ENCODE data around the gene HMMR. TPM values are rescaled to one million over a fixed set of nuclear protein-coding genes. Genes with fewer than 3 reads are reported as not detected.

The HMMR gene, protein sequence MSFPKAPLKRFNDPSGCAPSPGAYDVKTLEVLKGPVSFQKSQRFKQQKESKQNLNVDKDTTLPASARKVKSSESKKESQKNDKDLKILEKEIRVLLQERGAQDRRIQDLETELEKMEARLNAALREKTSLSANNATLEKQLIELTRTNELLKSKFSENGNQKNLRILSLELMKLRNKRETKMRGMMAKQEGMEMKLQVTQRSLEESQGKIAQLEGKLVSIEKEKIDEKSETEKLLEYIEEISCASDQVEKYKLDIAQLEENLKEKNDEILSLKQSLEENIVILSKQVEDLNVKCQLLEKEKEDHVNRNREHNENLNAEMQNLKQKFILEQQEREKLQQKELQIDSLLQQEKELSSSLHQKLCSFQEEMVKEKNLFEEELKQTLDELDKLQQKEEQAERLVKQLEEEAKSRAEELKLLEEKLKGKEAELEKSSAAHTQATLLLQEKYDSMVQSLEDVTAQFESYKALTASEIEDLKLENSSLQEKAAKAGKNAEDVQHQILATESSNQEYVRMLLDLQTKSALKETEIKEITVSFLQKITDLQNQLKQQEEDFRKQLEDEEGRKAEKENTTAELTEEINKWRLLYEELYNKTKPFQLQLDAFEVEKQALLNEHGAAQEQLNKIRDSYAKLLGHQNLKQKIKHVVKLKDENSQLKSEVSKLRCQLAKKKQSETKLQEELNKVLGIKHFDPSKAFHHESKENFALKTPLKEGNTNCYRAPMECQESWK
- 29.9 and 46.7 TPM in 2 replicates for total RNA-seq

DNA sequence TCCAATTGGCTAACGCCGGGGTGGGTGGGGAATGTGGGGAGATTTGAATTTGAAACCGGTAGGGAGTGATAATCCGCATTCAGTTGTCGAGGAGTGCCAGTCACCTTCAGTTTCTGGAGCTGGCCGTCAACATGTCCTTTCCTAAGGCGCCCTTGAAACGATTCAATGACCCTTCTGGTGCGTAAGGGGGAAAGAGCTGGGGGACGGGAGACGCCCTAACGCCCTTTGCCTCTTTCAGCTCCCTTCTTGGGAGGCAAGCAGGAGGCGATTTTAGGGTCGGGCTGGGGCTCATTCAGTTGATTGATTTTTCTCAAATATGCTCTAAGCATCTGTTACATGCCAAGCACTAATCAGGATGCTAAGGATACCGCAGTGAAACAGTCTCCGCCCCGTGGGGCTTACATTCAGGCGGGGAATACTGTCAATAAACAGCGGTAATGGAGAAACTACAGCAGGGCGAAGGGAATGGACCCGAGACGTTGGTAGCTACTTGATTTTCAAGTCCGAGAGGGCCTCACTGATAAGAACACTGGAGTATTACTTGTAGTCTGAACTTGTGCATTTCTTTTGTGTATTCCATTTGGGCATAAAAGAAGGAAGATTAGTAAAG is at the start of gene HMMR:
HMMR (plus strand) TSS at position 71 of the 610 bp plus-strand sequence; CDS start at position 132, 61 bp downstream.

DNA sequence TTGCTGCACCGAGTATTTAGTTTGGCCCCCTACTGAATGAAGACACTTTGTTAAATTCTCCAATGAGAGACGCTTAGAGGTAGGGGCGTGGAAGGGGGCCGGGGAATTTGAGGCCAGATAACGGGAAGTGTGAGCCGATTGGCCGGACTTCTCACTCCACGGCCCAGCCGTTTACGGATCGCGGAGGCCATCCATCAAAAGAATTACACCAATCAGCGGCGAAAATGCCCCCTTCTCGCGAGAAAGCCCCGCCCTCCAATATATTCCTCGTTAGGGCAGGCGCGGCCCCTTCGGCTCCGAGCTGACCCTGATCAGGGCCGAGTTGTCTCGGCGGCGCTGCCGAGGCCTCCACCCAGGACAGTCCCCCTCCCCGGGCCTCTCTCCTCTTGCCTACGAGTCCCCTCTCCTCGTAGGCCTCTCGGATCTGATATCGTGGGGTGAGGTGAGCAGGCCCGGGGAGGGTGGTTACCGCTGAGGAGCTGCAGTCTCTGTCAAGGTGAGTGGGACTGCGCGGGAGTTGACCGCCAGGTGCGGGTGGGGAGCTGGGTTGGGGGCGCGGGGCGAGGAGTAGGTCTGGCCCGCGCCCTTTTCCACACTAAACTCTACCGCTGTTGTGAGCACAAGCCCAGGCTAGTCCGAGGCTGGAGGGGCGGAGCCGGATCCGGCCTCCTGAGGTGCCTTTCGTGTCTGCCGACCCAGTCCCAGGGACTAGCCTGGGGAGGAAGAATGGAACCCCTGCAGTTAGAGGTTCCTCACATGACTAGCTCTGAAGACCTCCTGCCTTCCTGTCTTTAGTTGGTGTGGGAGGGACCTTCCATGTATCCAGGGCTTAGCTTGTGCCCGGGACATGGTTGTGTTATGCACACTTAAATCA is 22.9 kb upstream of the HMMR start, which contains the start of gene CCNG1:
CCNG1 (plus strand) TSS at position 287 of the 874 bp plus-strand sequence. CDS start 1,662 bp downstream, outside the sequence.

GRCh38 chr5:163459819-163460561 is 442 bp upstream of the HMMR start, which contains the start of gene NUDCD2:
Gene NUDCD2, minus strand, starts transcription at chr5:163460102. Its CDS starts 52 bp downstream, at chr5:163460050.

GRCh38 chr5:163505368-163506094 is 45.1 kb downstream of the HMMR start, which contains the start of gene MAT2B:
Gene MAT2B, plus strand, starts transcription at chr5:163505619. Its CDS starts 68 bp downstream, at chr5:163505687.

Other genes with a start within 250 kb of the HMMR start
- 341 and 455 TPM in 2 replicates for gene CCNG1, start 23.0 kb upstream of the HMMR start, total RNA-seq
- 7.8 and 14.7 TPM in 2 replicates for gene NUDCD2, start 530 bp upstream of the HMMR start, total RNA-seq
- 111 and 142 TPM in 2 replicates for gene MAT2B, start 45.0 kb downstream of the HMMR start, total RNA-seq

Data from epithelial cell of umbilical artery (primary cell).